Measurements from ENCODE around the gene OR2H1. TPM values are rescaled to one million over a fixed set of nuclear protein-coding genes. Genes with fewer than 3 reads are reported as not detected.

OR2H1 gene
- total and polyA plus RNA-seq, 10 donors: not detected

DNA sequence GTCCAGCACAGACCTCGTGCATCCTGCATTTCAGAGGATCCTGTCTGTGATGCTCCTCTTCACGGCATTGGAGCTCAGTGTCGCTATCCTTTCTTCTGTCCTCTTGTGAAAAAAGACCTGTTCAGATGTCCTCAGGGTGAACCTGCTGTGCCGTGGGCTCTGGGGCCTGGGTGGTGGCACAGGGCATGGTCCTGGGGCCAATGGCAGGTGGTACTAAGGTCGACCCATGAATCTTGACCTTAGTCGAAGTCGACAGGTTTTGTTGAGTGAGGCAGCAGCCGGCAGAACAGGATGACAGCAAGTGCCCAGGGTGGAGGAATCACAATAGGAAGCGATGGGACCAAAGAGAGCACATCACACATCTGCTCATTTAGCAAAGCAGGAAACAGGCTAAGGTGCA lies 52.8 kb downstream of the OR2H1 start:
- Histone ChIP-seq H3K4me1 (no peaks in the 10 kb centered on the region), H3K36me3 (no peaks in the 10 kb centered on the region), H3K27ac (no peak overlapping the region), H3K27me3 (replicated peaks in 1 of 7) (no peaks in the 10 kb centered on the region), H3K4me3 (no peak overlapping the region), H3K9me3 (no peaks in the 10 kb centered on the region)
- intact Hi-C loops (cut with DNase I; ENCODE audit: low total_unique reads): no loop called here
- TF ChIP-seq POLR2AphosphoS5 (IDR thresholded peaks at IDR 0.05) (no peak), POLR2A (IDR thresholded peaks at IDR 0.05) (no peak)
- TF ChIP-seq, protein P1, sequence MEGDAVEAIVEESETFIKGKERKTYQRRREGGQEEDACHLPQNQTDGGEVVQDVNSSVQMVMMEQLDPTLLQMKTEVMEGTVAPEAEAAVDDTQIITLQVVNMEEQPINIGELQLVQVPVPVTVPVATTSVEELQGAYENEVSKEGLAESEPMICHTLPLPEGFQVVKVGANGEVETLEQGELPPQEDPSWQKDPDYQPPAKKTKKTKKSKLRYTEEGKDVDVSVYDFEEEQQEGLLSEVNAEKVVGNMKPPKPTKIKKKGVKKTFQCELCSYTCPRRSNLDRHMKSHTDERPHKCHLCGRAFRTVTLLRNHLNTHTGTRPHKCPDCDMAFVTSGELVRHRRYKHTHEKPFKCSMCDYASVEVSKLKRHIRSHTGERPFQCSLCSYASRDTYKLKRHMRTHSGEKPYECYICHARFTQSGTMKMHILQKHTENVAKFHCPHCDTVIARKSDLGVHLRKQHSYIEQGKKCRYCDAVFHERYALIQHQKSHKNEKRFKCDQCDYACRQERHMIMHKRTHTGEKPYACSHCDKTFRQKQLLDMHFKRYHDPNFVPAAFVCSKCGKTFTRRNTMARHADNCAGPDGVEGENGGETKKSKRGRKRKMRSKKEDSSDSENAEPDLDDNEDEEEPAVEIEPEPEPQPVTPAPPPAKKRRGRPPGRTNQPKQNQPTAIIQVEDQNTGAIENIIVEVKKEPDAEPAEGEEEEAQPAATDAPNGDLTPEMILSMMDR (IDR thresholded peaks at IDR 0.05 in 8 of 11, conservative IDR thresholded peaks at IDR 0.05 in 3 of 11): no peak
- DNase-seq: no peak
- 76 to 86% (median 79%) methylated on average over 7 to 9 of the region's 9 CpGs for WGBS, 5 donors

DNA sequence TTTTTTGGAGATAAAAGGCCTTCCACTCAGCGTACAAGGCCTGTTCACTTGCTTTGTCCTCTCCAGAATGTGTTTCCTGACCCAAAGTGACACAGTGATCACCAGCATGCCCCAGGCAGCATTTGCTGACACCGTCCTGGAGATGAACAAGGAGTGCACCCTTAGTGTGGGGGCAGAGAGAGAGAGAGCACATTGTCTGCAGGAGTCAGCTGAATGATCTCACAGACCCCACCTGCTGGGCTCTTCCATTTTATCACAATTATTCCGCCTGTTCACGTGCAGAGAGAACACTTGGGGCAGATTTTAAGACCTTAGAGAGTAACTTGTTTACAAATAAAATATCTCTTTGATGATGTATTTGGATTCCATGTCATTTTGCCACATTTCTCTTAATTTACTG lies 53.2 kb downstream of the OR2H1 start:
- no peaks in the 10 kb centered on the region for H3K36me3 ChIP-seq
- H3K27ac ChIP-seq: no peak overlapping the region
- WGBS, 5 donors: 62 to 70% (median 63%) methylated on average over 4 of the region's 4 CpGs
- DNase-seq: no peak
- TF ChIP-seq POLR2AphosphoS5 (IDR thresholded peaks at IDR 0.05) (no peak), POLR2A (IDR thresholded peaks at IDR 0.05) (no peak)
- TF ChIP-seq, protein P1 (IDR thresholded peaks at IDR 0.05 in 8 of 11, conservative IDR thresholded peaks at IDR 0.05 in 3 of 11): no peak
- no peaks in the 10 kb centered on the region for H3K27me3 ChIP-seq (replicated peaks in 1 of 7)
- no peak overlapping the region for H3K4me3 ChIP-seq
- no peaks in the 10 kb centered on the region for H3K4me1 ChIP-seq
- intact Hi-C loops (cut with DNase I; ENCODE audit: low total_unique reads): no loop called here
- H3K9me3 ChIP-seq: no peaks in the 10 kb centered on the region

DNA sequence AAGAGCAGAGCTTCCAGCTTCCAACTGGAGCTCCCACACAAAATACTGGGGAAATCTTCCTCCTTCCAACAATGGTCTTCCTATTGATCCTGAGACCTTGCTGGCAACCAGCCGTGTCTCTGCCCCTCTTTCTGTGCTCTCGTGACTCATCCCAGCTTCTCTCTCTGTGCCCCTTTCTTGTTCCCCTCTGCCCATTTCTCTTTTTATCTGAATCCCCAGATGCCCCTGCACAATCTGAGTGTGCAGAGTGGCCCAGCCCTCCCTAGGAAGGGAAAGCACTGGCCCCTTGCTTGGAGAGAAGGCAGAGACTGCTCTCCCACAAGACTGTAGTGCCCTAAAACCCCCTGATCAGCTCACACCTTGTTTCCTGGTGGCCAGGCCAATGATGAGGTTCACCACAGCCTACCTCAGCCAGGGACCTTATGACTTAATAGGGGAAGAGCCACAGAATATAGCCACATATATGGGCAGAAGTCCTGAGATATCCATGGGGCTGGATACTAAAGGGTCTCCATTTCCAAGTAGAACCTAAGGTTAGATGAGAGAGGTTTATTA lies 53.9 kb downstream of the OR2H1 start:
- Histone ChIP-seq H3K9me3 (no peaks in the 10 kb centered on the region), H3K27ac (no peak overlapping the region), H3K27me3 (replicated peaks in 1 of 7) (no peaks in the 10 kb centered on the region), H3K36me3 (no peaks in the 10 kb centered on the region), H3K4me3 (no peak overlapping the region), H3K4me1 (no peaks in the 10 kb centered on the region)
- TF ChIP-seq, protein P1 (IDR thresholded peaks at IDR 0.05 in 8 of 11, conservative IDR thresholded peaks at IDR 0.05 in 3 of 11): no peak
- 79 to 93% (median 88%) methylated on average over 2 of the region's 2 CpGs for WGBS, 5 donors
- no peak for DNase-seq
- intact Hi-C loops (cut with DNase I; ENCODE audit: low total_unique reads): no loop called here

Other genes with a start within 250 kb of the OR2H1 start
- not detected for gene OR14J1, start 155.5 kb upstream of the OR2H1 start, total RNA-seq
- gene OR14J1, start 155.5 kb upstream of the OR2H1 start, polyA plus RNA-seq: not detected
- not detected for gene OR5V1, start 88.3 kb upstream of the OR2H1 start, total RNA-seq
- gene OR5V1, start 88.3 kb upstream of the OR2H1 start, polyA plus RNA-seq: not detected
- not detected for gene OR12D3, start 81.9 kb upstream of the OR2H1 start, total RNA-seq
- gene OR12D3, start 81.9 kb upstream of the OR2H1 start, polyA plus RNA-seq: not detected
- gene OR12D2, start 61.5 kb upstream of the OR2H1 start, total RNA-seq: not detected
- gene OR12D2, start 61.5 kb upstream of the OR2H1 start, polyA plus RNA-seq: not detected
- gene OR12D1, start 42.2 kb upstream of the OR2H1 start, total RNA-seq: not detected
- gene OR12D1, start 42.2 kb upstream of the OR2H1 start, polyA plus RNA-seq: not detected
- gene OR10C1, start 17.8 kb upstream of the OR2H1 start, total RNA-seq: not detected
- gene OR10C1, start 17.8 kb upstream of the OR2H1 start, polyA plus RNA-seq: not detected
- gene OR11A1, start 84 bp upstream of the OR2H1 start, total RNA-seq: not detected
- not detected for gene OR11A1, start 84 bp upstream of the OR2H1 start, polyA plus RNA-seq
- gene MAS1L, start 30.8 kb downstream of the OR2H1 start, total RNA-seq: not detected
- gene MAS1L, start 30.8 kb downstream of the OR2H1 start, polyA plus RNA-seq: not detected
- gene UBD, start 102.6 kb downstream of the OR2H1 start, total RNA-seq: 10 to 100 TPM; 10.8 to 64.3 (median 17.2) TPM
- gene UBD, start 102.6 kb downstream of the OR2H1 start, polyA plus RNA-seq: 100 to 1,000 TPM in 1 of 3 donors, 10 to 100 TPM in 2; 59.7 to 121 (median 62.1) TPM
- gene OR2H2, start 128.0 kb downstream of the OR2H1 start, total RNA-seq: not detected
- gene OR2H2, start 128.0 kb downstream of the OR2H1 start, polyA plus RNA-seq: not detected
- gene GABBR1, start 176.0 kb downstream of the OR2H1 start, total RNA-seq: 100 to 1,000 TPM in 1 of 7 donors, 10 to 100 TPM in 6; 52.8 to 122 (median 70.4) TPM
- 10 to 100 TPM; 13.8 to 45.4 (median 39.1) TPM for gene GABBR1, start 176.0 kb downstream of the OR2H1 start, polyA plus RNA-seq
- gene MOG, start 199.9 kb downstream of the OR2H1 start, total RNA-seq: not detected
- gene MOG, start 199.9 kb downstream of the OR2H1 start, polyA plus RNA-seq: not detected
- gene ZFP57, start 224.0 kb downstream of the OR2H1 start, total RNA-seq: 1 to 10 TPM in 1 of 7 donors, under 1 TPM in 2, not detected in 4; 0.37 to 2.8 (median 0.55) TPM
- 1 to 10 TPM in 1 of 3 donors, not detected in 2; 6.8 TPM for gene ZFP57, start 224.0 kb downstream of the OR2H1 start, polyA plus RNA-seq

All from spleen (tissue), 11 donors.